GM23338 (cell line): ENCODE results near the gene ADCY1. TPM values are rescaled to one million over a fixed set of nuclear protein-coding genes. Genes with fewer than 3 reads are reported as not detected.

Experiments
- ATAC-seq: fragments of 200-7000 bp; cut with Tn5 transposase; 3 replicates; pipeline ENCODE4 v1.9.1; 2020
- DNase-seq: peaks from one replicate; pipeline ENCODE4 v3.0.0-alpha.2; 2015; ENCODE audit warnings: low spot score
- H2AFZ ChIP-seq: fragments of 200-600 bp; sonication (generic); 2 replicates; pipeline ENCODE4 v1.8.0; 2016; ENCODE audit warnings: antibody characterized with exemption, mild to moderate bottlenecking, moderate library complexity
- H3F3A ChIP-seq: fragments of 200-600 bp; sonication (generic); replicated peaks from 2 replicates; pipeline ENCODE4 v1.8.0; 2017; ENCODE audit warnings: antibody characterized with exemption, mixed run types, low read depth
- H3K27ac ChIP-seq: fragments of 200-600 bp; sonication (generic); 2 replicates; pipeline ENCODE4 v1.6.1; 2016; ENCODE audit warnings: low read depth
- H3K27me3 ChIP-seq: fragments of 200-600 bp; sonication (generic); 2 replicates; pipeline ENCODE4 v1.8.0; 2016; ENCODE audit warnings: mild to moderate bottlenecking, mixed run types, moderate library complexity; ENCODE audit not compliant: insufficient read depth
- H3K36me3 ChIP-seq: fragments of 200-600 bp; sonication (generic); 2 replicates; pipeline ENCODE4 v1.8.0; 2016; ENCODE audit warnings: mild to moderate bottlenecking; ENCODE audit not compliant: insufficient read depth
- H3K4me1 ChIP-seq: fragments of 200-600 bp; sonication (generic); 2 replicates; pipeline ENCODE4 v1.8.0; 2016; ENCODE audit warnings: mild to moderate bottlenecking, moderate library complexity; ENCODE audit not compliant: insufficient read depth
- H3K4me2 ChIP-seq: fragments of 200-600 bp; sonication (generic); 2 replicates; pipeline ENCODE4 v1.7.1; 2017; ENCODE audit warnings: mixed run types
- H3K4me3 ChIP-seq: fragments of 200-600 bp; sonication (generic); 2 replicates; pipeline ENCODE4 v1.6.1; 2016; ENCODE audit warnings: mixed run types
- H3K79me2 ChIP-seq: fragments of 200-600 bp; sonication (generic); replicated peaks from 2 replicates; pipeline ENCODE4 v1.8.0; 2017; ENCODE audit warnings: mild to moderate bottlenecking; ENCODE audit not compliant: insufficient read depth
- H3K9me2 ChIP-seq: fragments of 200-600 bp; sonication (generic); 2 replicates; pipeline ENCODE4 v1.8.0; 2017; ENCODE audit not compliant: insufficient read depth
- H4K20me1 ChIP-seq: fragments of 200-600 bp; sonication (generic); replicated peaks from 2 replicates; pipeline ENCODE4 v1.8.0; 2017; ENCODE audit warnings: mild to moderate bottlenecking; ENCODE audit not compliant: insufficient read depth
- H3K27ac Mint-ChIP-seq: 2 replicates; pipeline ENCODE4 v1.8.0; 2020; ENCODE audit warnings: inconsistent platforms, mild to moderate bottlenecking, moderate library complexity, mixed read lengths
- H3K27me3 Mint-ChIP-seq: 3 replicates; pipeline ENCODE4 v1.8.0; 2022; ENCODE audit warnings: low read depth, mild to moderate bottlenecking, moderate library complexity, mixed read lengths, inconsistent platforms; ENCODE audit not compliant: insufficient read depth, poor library complexity
- H3K36me3 Mint-ChIP-seq: 3 replicates; pipeline ENCODE4 v1.8.0; 2021; ENCODE audit warnings: low read depth, mild to moderate bottlenecking, inconsistent platforms, moderate library complexity, mixed read lengths
- H3K4me1 Mint-ChIP-seq: 3 replicates; pipeline ENCODE4 v1.8.0; 2020; ENCODE audit warnings: mild to moderate bottlenecking, inconsistent platforms, mixed read lengths
- H3K4me3 Mint-ChIP-seq: 3 replicates; pipeline ENCODE4 v1.8.0; 2021; ENCODE audit warnings: moderate library complexity, mild to moderate bottlenecking, inconsistent platforms, mixed read lengths
- H3K9me3 Mint-ChIP-seq: 3 replicates; pipeline ENCODE4 v1.8.0; 2020; ENCODE audit warnings: moderate library complexity, mild to moderate bottlenecking, inconsistent platforms, mixed read lengths
- ETS1 ChIP-seq: IDR thresholded peaks from 2 replicates; pipeline ENCODE4 v1.6.1; 2016; ENCODE audit warnings: antibody characterized with exemption
- EZH2 ChIP-seq: fragments of 200-600 bp; sonication (generic); IDR thresholded peaks from one replicate; pipeline ENCODE4 v1.8.0; 2017; ENCODE audit warnings: antibody characterized with exemption, mild to moderate bottlenecking, low read depth; ENCODE audit not compliant: unreplicated experiment
- EZH2phosphoT487 ChIP-seq: fragments of 200-600 bp; sonication (generic); IDR thresholded peaks from one replicate; pipeline ENCODE4 v1.8.1; 2018; ENCODE audit warnings: antibody characterized with exemption; ENCODE audit not compliant: unreplicated experiment
- NANOG ChIP-seq: IDR thresholded peaks from 2 replicates; pipeline ENCODE4 v1.6.1; 2016; ENCODE audit warnings: antibody characterized with exemption, borderline replicate concordance
- POLR2AphosphoS5 ChIP-seq: IDR thresholded peaks from 2 replicates; pipeline ENCODE4 v1.6.1; 2016; ENCODE audit warnings: antibody characterized with exemption, low read depth
- ZNF114 ChIP-seq: fragments of 250-450 bp; sonication (Bioruptor Pico); IDR thresholded peaks from 2 replicates; pipeline ENCODE4 v1.5.0; 2020; ENCODE audit warnings: mild to moderate bottlenecking, moderate library complexity
- ZNF462 ChIP-seq: fragments of 250-450 bp; sonication (Bioruptor Pico); IDR thresholded peaks from 2 replicates; pipeline ENCODE4 v1.5.0; 2020; ENCODE audit warnings: mild to moderate bottlenecking, moderate library complexity
- polyA plus RNA-seq: library from polyadenylated mRNA; unstranded; fragments of >200 nt; fragmentation: Nextera tagmentation; extraction: Ambion mirVana; gene quantifications from 2 replicates; pipeline ENCODE4 v1.2.1, GENCODE V29; 2016
- total RNA-seq: library from RNA; depleted of rRNA; stranded (reverse); fragments of >200 nt; shearing (Covaris generic); gene quantifications from 2 replicates; pipeline ENCODE4 v1.2.3, GENCODE V29; 2014
- TF ChIP-seq, protein P1 (sequence below): IDR thresholded peaks from one replicate; pipeline ENCODE4 v1.6.1; 2018; ENCODE audit warnings: antibody characterized with exemption; ENCODE audit not compliant: unreplicated experiment

The ADCY1 gene
- total and polyA plus RNA-seq, 2 experiments from 2014 or later: 2.3 to 18.7 TPM

- peaks cover 2% of the 10 kb centered on the region for H3K27me3 Mint-ChIP-seq
- H3K27ac Mint-ChIP-seq: no peak overlapping the region
- Histone ChIP-seq H3K4me3 (no peak overlapping the region), H3K27ac (no peak overlapping the region), H3K79me2 (no peaks in the 10 kb centered on the region), H4K20me1 (no peaks in the 10 kb centered on the region), H3F3A (no peaks in the 10 kb centered on the region), H3K4me2 (no peak overlapping the region), H3K4me1 (no peaks in the 10 kb centered on the region), H2AFZ (no peak overlapping the region), H3K9me2 (no peaks in the 10 kb centered on the region), H3K27me3 (no peaks in the 10 kb centered on the region), H3K36me3 (no peaks in the 10 kb centered on the region)
- H3K9me3 Mint-ChIP-seq: no peaks in the 10 kb centered on the region
- no peak for TF ChIP-seq POLR2AphosphoS5
- TF ChIP-seq ZNF114: no peak
- TF ChIP-seq NANOG: no peak
- no peak for TF ChIP-seq EZH2
- TF ChIP-seq EZH2phosphoT487: no peak
- TF ChIP-seq, protein P1, sequence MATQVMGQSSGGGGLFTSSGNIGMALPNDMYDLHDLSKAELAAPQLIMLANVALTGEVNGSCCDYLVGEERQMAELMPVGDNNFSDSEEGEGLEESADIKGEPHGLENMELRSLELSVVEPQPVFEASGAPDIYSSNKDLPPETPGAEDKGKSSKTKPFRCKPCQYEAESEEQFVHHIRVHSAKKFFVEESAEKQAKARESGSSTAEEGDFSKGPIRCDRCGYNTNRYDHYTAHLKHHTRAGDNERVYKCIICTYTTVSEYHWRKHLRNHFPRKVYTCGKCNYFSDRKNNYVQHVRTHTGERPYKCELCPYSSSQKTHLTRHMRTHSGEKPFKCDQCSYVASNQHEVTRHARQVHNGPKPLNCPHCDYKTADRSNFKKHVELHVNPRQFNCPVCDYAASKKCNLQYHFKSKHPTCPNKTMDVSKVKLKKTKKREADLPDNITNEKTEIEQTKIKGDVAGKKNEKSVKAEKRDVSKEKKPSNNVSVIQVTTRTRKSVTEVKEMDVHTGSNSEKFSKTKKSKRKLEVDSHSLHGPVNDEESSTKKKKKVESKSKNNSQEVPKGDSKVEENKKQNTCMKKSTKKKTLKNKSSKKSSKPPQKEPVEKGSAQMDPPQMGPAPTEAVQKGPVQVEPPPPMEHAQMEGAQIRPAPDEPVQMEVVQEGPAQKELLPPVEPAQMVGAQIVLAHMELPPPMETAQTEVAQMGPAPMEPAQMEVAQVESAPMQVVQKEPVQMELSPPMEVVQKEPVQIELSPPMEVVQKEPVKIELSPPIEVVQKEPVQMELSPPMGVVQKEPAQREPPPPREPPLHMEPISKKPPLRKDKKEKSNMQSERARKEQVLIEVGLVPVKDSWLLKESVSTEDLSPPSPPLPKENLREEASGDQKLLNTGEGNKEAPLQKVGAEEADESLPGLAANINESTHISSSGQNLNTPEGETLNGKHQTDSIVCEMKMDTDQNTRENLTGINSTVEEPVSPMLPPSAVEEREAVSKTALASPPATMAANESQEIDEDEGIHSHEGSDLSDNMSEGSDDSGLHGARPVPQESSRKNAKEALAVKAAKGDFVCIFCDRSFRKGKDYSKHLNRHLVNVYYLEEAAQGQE: no peak
- TF ChIP-seq ZNF462: no peak
- no peak for TF ChIP-seq ETS1
- DNase-seq (no peak), ATAC-seq (no peak)
- H3K36me3 Mint-ChIP-seq: no peaks in the 10 kb centered on the region; the same call in 1 of the 3 replicates
- no peak overlapping the region for H3K4me3 Mint-ChIP-seq
- peaks cover 31% of the 10 kb centered on the region for H3K4me1 Mint-ChIP-seq
Observed at GRCh38 chr7:45598886-45599520, 24.8 kb downstream of the ADCY1 start.
